ENCODE measurements around the gene LPIN1.

DNA sequence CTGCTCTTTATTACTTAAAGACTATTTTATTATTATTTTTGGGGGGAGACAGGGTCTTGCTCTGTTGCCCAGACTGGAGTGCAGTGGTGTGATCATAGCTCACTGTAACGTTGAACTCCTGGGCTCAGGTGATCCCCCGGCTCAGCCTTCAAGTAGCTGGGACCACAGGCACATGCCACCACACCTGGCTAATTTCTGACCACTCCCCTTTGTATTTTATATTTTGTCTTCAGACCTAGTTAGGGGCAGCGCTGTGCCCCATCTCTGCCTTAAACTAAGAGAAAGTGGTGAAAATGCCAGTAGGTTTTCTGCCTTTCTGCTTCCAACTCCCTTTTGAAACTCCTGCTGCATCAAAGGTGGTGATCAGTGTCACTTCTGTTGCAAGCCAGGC is 82.5 kb downstream of the LPIN1 start:
- TF ChIP-seq EP300 (IDR thresholded peaks at IDR 0.05; ENCODE audit: borderline replicate concordance): no peak
- no peak for TF ChIP-seq CREB1 (IDR thresholded peaks at IDR 0.05; ENCODE audit: low read depth)
- TF ChIP-seq TAF1 (IDR thresholded peaks at IDR 0.05; ENCODE audit: low read depth): no peak
- TF ChIP-seq, protein P1, sequence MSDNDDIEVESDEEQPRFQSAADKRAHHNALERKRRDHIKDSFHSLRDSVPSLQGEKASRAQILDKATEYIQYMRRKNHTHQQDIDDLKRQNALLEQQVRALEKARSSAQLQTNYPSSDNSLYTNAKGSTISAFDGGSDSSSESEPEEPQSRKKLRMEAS (IDR thresholded peaks at IDR 0.05): no peak
- no peak for TF ChIP-seq REST (IDR thresholded peaks at IDR 0.05; ENCODE audit: low read depth)
- TF ChIP-seq, protein P2, sequence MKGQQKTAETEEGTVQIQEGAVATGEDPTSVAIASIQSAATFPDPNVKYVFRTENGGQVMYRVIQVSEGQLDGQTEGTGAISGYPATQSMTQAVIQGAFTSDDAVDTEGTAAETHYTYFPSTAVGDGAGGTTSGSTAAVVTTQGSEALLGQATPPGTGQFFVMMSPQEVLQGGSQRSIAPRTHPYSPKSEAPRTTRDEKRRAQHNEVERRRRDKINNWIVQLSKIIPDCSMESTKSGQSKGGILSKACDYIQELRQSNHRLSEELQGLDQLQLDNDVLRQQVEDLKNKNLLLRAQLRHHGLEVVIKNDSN (IDR thresholded peaks at IDR 0.05): no peak
- no peak for TF ChIP-seq FOXM1 (IDR thresholded peaks at IDR 0.05; ENCODE audit: borderline replicate concordance, low read depth)
- TF ChIP-seq EGR1 (IDR thresholded peaks at IDR 0.05): no peak
- no peak for TF ChIP-seq CEBPB (IDR thresholded peaks at IDR 0.05)
- TF ChIP-seq NFIC (IDR thresholded peaks at IDR 0.05): no peak
- TF ChIP-seq TCF12 (IDR thresholded peaks at IDR 0.05; ENCODE audit: low read depth): no peak
- no peak for TF ChIP-seq RAD21 (IDR thresholded peaks at IDR 0.05; ENCODE audit: low read depth)
- no peak for TF ChIP-seq YY1 (IDR thresholded peaks at IDR 0.05; ENCODE audit: low read depth)
